ENCODE data around the gene ETS2. TPM values are rescaled to one million over a fixed set of nuclear protein-coding genes. Genes with fewer than 3 reads are reported as not detected.

ETS2 gene
- total and polyA plus RNA-seq, 2 experiments from 2014 or later, result 19.5 to 36.8 TPM

DNA sequence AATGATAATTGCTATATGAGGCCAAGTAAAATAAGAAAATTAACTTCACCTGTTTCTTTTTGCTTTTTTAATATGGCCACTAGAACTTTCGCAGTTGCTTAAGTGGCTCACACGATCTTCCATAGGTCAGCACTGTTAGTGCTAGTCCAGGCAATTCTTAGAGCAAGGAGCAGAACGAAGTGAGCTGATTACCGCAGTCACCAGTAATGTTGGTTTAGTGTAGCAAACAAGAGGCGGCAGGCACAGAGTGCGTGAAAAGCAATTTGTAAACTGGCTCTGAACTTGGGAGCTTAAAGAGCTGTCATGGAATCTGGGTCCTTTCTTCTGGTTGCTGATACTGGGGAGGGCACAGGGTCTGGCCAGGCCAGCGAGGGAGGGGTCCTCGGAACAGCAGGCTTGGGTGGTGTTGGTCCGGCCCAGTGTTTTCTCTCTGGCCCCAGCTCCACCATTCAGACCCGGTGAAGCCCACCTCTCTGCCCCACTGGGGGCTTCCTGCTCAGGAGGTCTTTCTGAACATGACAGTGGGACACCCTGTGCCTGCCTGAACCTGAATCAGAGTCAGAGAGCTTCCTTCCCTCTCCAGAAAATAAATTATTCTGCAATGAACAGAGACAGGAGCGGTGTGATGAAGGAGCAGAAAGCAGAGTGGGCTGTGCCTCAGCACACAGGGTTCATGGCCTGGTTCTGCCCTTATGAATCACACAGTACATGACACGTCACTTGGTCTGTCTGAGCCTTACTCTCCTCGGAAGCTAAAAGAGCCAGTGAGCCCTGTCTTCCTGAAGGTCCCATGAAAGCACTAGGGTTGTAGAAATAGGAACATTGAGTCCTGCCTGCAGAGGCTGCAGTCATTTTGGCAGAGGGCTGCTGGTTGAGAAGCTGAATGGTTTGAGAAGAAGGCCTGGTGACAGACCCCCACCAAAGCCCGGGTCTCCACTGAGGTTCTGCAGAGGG is 11.9 kb downstream of the ETS2 start:
- peaks cover 20% of the 10 kb centered on the region for H3K4me1 Mint-ChIP-seq
- Histone ChIP-seq H3F3A (replicated peaks; ENCODE audit: low read depth) (no peaks in the 10 kb centered on the region), H4K20me1 (replicated peaks; ENCODE audit: insufficient read depth) (peaks cover 8% of the 10 kb centered on the region), H3K4me1 (ENCODE audit: insufficient read depth) (peaks cover 15% of the 10 kb centered on the region), H3K9me2 (ENCODE audit: insufficient read depth) (no peaks in the 10 kb centered on the region), H3K79me2 (replicated peaks; ENCODE audit: insufficient read depth) (peaks cover 18% of the 10 kb centered on the region), H3K4me3 (no peak overlapping the region), H3K36me3 (ENCODE audit: insufficient read depth) (peaks cover 81% of the 10 kb centered on the region), H3K27ac (ENCODE audit: low read depth) (no peak overlapping the region), H3K4me2 (no peak overlapping the region), H2AFZ (no peak overlapping the region), H3K27me3 (ENCODE audit: insufficient read depth) (no peaks in the 10 kb centered on the region)
- no peak for ATAC-seq
- TF ChIP-seq POLR2AphosphoS5 (IDR thresholded peaks at IDR 0.05; ENCODE audit: low read depth) (no peak), EZH2 (IDR thresholded peaks at IDR 0.05; ENCODE audit: low read depth, unreplicated experiment) (no peak), EZH2phosphoT487 (IDR thresholded peaks at IDR 0.05; ENCODE audit: unreplicated experiment) (no peak), JUNB (IDR thresholded peaks at IDR 0.05; ENCODE audit: unreplicated experiment) (no peak)
- TF ChIP-seq, protein P1, sequence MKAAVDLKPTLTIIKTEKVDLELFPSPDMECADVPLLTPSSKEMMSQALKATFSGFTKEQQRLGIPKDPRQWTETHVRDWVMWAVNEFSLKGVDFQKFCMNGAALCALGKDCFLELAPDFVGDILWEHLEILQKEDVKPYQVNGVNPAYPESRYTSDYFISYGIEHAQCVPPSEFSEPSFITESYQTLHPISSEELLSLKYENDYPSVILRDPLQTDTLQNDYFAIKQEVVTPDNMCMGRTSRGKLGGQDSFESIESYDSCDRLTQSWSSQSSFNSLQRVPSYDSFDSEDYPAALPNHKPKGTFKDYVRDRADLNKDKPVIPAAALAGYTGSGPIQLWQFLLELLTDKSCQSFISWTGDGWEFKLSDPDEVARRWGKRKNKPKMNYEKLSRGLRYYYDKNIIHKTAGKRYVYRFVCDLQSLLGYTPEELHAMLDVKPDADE (IDR thresholded peaks at IDR 0.05), result no peak
- H3K4me3 Mint-ChIP-seq, result no peak overlapping the region
- H3K9me3 Mint-ChIP-seq, result no peaks in the 10 kb centered on the region
- DNase-seq (ENCODE audit: low spot score), result no peak
- H3K27me3 Mint-ChIP-seq (ENCODE audit: insufficient read depth, low read depth, poor library complexity), result no peaks in the 10 kb centered on the region
- H3K27ac Mint-ChIP-seq, result no peak overlapping the region
- H3K36me3 Mint-ChIP-seq (ENCODE audit: low read depth), result peaks cover 97% of the 10 kb centered on the region

DNA sequence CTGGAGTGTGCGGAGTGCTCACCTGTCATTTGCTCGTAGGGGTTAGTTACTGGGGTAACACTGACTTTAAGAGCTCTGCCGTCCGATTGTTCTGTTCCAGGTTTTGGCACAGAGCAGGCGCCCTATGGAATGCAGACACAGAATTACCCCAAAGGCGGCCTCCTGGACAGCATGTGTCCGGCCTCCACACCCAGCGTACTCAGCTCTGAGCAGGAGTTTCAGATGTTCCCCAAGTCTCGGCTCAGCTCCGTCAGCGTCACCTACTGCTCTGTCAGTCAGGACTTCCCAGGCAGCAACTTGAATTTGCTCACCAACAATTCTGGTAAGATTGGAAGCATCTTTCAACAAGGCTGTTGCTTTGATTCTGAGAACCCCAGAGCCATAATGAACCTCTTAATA is 12.6 kb downstream of the ETS2 start:
- ATAC-seq, result no peak
- peaks cover 13% of the 10 kb centered on the region for H3K4me1 Mint-ChIP-seq

More for the DNA sequence above, 12.6 kb downstream of the ETS2 start:
- H3F3A ChIP-seq (replicated peaks; ENCODE audit: low read depth), result no peaks in the 10 kb centered on the region
- peaks cover 16% of the 10 kb centered on the region for H3K79me2 ChIP-seq (replicated peaks; ENCODE audit: insufficient read depth)
- DNase-seq (ENCODE audit: low spot score), result no peak
- H3K27me3 Mint-ChIP-seq (ENCODE audit: insufficient read depth, low read depth, poor library complexity), result no peaks in the 10 kb centered on the region
- H3K36me3 ChIP-seq (ENCODE audit: insufficient read depth), result peaks cover 80% of the 10 kb centered on the region
- H3K27me3 ChIP-seq (ENCODE audit: insufficient read depth), result no peaks in the 10 kb centered on the region
- peaks cover 96% of the 10 kb centered on the region for H3K36me3 Mint-ChIP-seq (ENCODE audit: low read depth)
- H3K27ac ChIP-seq (ENCODE audit: low read depth), result no peak overlapping the region
- peaks cover 11% of the 10 kb centered on the region for H3K4me1 ChIP-seq (ENCODE audit: insufficient read depth)
- no peaks in the 10 kb centered on the region for H3K9me2 ChIP-seq (ENCODE audit: insufficient read depth)
- H3K27ac Mint-ChIP-seq, result no peak overlapping the region
- TF ChIP-seq ZNF114 (CRISPR knock-in tag; IDR thresholded peaks at IDR 0.05) (no peak), NANOG (IDR thresholded peaks at IDR 0.05; ENCODE audit: borderline replicate concordance) (no peak)
- TF ChIP-seq, protein P2, sequence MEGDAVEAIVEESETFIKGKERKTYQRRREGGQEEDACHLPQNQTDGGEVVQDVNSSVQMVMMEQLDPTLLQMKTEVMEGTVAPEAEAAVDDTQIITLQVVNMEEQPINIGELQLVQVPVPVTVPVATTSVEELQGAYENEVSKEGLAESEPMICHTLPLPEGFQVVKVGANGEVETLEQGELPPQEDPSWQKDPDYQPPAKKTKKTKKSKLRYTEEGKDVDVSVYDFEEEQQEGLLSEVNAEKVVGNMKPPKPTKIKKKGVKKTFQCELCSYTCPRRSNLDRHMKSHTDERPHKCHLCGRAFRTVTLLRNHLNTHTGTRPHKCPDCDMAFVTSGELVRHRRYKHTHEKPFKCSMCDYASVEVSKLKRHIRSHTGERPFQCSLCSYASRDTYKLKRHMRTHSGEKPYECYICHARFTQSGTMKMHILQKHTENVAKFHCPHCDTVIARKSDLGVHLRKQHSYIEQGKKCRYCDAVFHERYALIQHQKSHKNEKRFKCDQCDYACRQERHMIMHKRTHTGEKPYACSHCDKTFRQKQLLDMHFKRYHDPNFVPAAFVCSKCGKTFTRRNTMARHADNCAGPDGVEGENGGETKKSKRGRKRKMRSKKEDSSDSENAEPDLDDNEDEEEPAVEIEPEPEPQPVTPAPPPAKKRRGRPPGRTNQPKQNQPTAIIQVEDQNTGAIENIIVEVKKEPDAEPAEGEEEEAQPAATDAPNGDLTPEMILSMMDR (conservative IDR thresholded peaks at IDR 0.05; ENCODE audit: low read depth in 2 of 2), result no peak
- TF ChIP-seq, protein P1 (IDR thresholded peaks at IDR 0.05), result no peak
- H3K9me3 Mint-ChIP-seq, result no peaks in the 10 kb centered on the region
- H2AFZ ChIP-seq, result no peak overlapping the region
- H3K4me2 ChIP-seq, result no peak overlapping the region
- peaks cover 8% of the 10 kb centered on the region for H4K20me1 ChIP-seq (replicated peaks; ENCODE audit: insufficient read depth)
- H3K4me3 Mint-ChIP-seq, result no peak overlapping the region
- H3K4me3 ChIP-seq, result no peak overlapping the region

Data from GM23338 (cell line).